Stimulated activated CD8-positive, alpha-beta memory T cell treated with anti-CD3 and anti-CD28 coated beads, Interleukin-2, amount 100 ng/mL, for 1 hour (primary cell): Measurements from ENCODE around the gene TMEM62.

Experiments used
- DNase-seq, 2 donors: peaks; one replicate each; pipeline ENCODE4 v3.0.0-alpha.2; 2020; ENCODE audit warnings: low read depth in 2 of 2

Gene TMEM62

GRCh38 chr15:43232289-43232874 is 99.0 kb downstream of the TMEM62 start:
- no peak for DNase-seq
